Activated T-cell treated with anti-CD3 and anti-CD28 coated beads for 24 hours (primary cell): ENCODE data around the gene OAS3.
"Not testable (repeated sequence)": the region's sequence is repeated elsewhere in the genome, so short reads cannot be mapped to it uniquely, and the experiment has no call there.

Experiments
- DNase-seq: peaks from one replicate; pipeline ENCODE4 v3.0.0-alpha.2; 2020; ENCODE audit warnings: low read depth

OAS3 gene

GRCh38 chr12:112980491-112981158 is 42.4 kb downstream of the OAS3 start:
- DNase-seq = no peak

- no peak for DNase-seq
Measured at GRCh38 chr12:112985642-112986290, 47.5 kb downstream of the OAS3 start.

GRCh38 chr12:112986291-112986800 is 48.1 kb downstream of the OAS3 start:
- no peak for DNase-seq

- no peak for DNase-seq
Measured at GRCh38 chr12:112987561-112987960, 49.3 kb downstream of the OAS3 start.

GRCh38 chr12:112988224-112988623 is 50.0 kb downstream of the OAS3 start:
- no peak for DNase-seq

- not testable (repeated sequence) for DNase-seq
Measured at GRCh38 chr12:112988823-112989385, 50.6 kb downstream of the OAS3 start.

GRCh38 chr12:112989806-112990205 is 51.5 kb downstream of the OAS3 start:
- no peak for DNase-seq

- DNase-seq = peak; percentile 44
Measured at GRCh38 chr12:112992541-112993398, 54.5 kb downstream of the OAS3 start.

GRCh38 chr12:112995008-112995407 is 56.7 kb downstream of the OAS3 start:
- DNase-seq = no peak

GRCh38 chr12:112996501-112996900 is 58.2 kb downstream of the OAS3 start:
- no peak for DNase-seq

GRCh38 chr12:112997506-112997905 is 59.2 kb downstream of the OAS3 start:
- no peak for DNase-seq

- no peak for DNase-seq
Measured at GRCh38 chr12:112998987-112999767, 60.9 kb downstream of the OAS3 start.

- no peak for DNase-seq
Measured at GRCh38 chr12:113000433-113000832, 62.2 kb downstream of the OAS3 start.

- no peak for DNase-seq
Measured at GRCh38 chr12:113002155-113002554, 63.9 kb downstream of the OAS3 start.

- no peak for DNase-seq
Measured at GRCh38 chr12:113002676-113003075, 64.4 kb downstream of the OAS3 start.

GRCh38 chr12:113003636-113004035 is 65.4 kb downstream of the OAS3 start:
- DNase-seq = no peak

- DNase-seq = no peak
Measured at GRCh38 chr12:113005762-113006161, 67.5 kb downstream of the OAS3 start.

GRCh38 chr12:113006206-113006605 is 67.9 kb downstream of the OAS3 start:
- DNase-seq = no peak

GRCh38 chr12:113006641-113007040 is 68.4 kb downstream of the OAS3 start:
- DNase-seq = no peak

GRCh38 chr12:113007166-113007565 is 68.9 kb downstream of the OAS3 start:
- DNase-seq = no peak

GRCh38 chr12:113010701-113011100 is 72.4 kb downstream of the OAS3 start:
- DNase-seq = no peak

- no peak for DNase-seq
Measured at GRCh38 chr12:113014565-113014964, 76.3 kb downstream of the OAS3 start.
